SU-DHL-6 (cell line): ENCODE data around the gene NEBL.

Experiments
- CTCF ChIP-seq: fragments of 200-600 bp; sonication (generic); IDR thresholded peaks from one replicate; pipeline ENCODE4 v1.5.1; 2017; ENCODE audit warnings: antibody characterized with exemption, mild to moderate bottlenecking, low read length, moderate library complexity; ENCODE audit not compliant: insufficient read depth, poor library complexity, severe bottlenecking
- EZH2phosphoT487 ChIP-seq: fragments of 200-600 bp; sonication (generic), shearing (Covaris generic); conservative IDR thresholded peaks from 2 replicates; pipeline ENCODE4 v1.6.1; 2018; ENCODE audit warnings: mild to moderate bottlenecking, antibody characterized with exemption, low read length, moderate library complexity, mixed read lengths

- TF ChIP-seq CTCF (no peak), EZH2phosphoT487 (no peak)
Observed at GRCh38 chr10:20817646-20818045, 79.5 kb downstream of the NEBL start.
